ENCODE measurements around the gene OTUB1. TPM values are rescaled to one million over a fixed set of nuclear protein-coding genes. Genes with fewer than 3 reads are reported as not detected.

The OTUB1 gene
- total and polyA plus RNA-seq, 9 of the 15 experiments (the other 6 are each of a cell fraction or from before 2014, with no cell fraction given) = 29.5 to 134 (median 66.1) TPM

DNA sequence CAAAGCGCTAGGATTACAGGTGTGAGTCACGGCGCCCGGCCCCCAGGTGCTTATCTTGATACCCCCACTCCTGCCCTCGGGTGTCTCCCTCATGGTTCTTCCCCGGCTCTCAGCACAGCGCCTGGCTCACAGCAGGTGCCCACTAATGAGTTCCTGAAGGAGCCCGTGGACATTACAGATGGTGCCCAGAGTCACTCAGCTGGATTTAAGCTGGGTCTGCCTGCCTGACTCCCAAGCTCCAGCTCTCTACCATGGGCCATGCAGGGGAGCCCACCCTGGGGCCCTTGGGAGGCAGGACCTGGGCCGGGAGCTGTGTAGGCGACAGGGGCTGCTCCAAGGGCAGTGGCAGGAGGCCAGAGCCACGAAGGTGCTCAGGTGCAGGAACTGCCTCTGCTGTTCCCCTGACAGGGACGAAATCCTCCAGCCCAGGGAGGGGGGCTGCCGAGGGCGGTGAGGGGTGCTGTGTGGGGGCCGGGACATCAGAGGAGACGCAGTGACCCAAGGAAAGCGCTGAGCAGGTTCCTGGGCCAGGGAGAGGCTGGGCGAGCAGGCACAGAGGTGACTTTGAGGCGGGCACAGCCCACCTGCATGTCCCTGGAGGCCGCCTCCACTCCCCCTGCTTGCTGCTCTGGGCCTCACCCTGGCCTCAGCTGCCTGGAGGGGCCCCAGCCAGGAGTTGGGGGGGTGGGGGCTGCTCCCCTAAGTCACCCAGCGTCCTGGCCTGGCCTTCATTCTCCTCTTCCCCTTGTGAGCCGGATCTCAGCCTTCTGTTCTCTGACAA is 34.9 kb downstream of the OTUB1 start:
- no peak overlapping the region for H3K4me3 ChIP-seq
- H4K20me1 ChIP-seq (replicated peaks; ENCODE audit: control insufficient read depth, insufficient read depth, low read length) = peaks cover 52% of the 10 kb centered on the region
- FAIRE-seq (no peak), ATAC-seq (no peak; the same call in 2 of the 3 replicates), DNase-seq (ENCODE audit: extremely low read depth in 1 of 4, low spot score in 3 of 4) (no peak)
- H3K27ac ChIP-seq (ENCODE audit: extremely low read depth, low read depth, low read length) = no peak overlapping the region
- no peak overlapping the region for H3K4me2 ChIP-seq (ENCODE audit: insufficient read depth, low read length)
- H3K4me1 ChIP-seq (replicated peaks in 1 of 2; ENCODE audit: control insufficient read depth in 2 of 2, insufficient read depth in 2 of 2, low read length in 2 of 2) = peaks cover 0 to 39% of the 10 kb centered on the region in 2 experiments; a peak in 2 of 5 replicates
- H3K9me3 ChIP-seq (replicated peaks; ENCODE audit: control insufficient read depth, insufficient read depth, low read depth, low read length) = no peaks in the 10 kb centered on the region
- 42% methylated on average over 16 of the region's 22 CpGs for WGBS (ENCODE audit: insufficient coverage, low coverage, missing lambda C conversion rate)
- peak overlapping the region in 1 of 2 experiments; percentile 26; a peak in 1 of 4 replicates for H3K9ac ChIP-seq (ENCODE audit: insufficient read depth in 1 of 2, low read depth in 2 of 2, low read length in 2 of 2)
- H3K9me1 ChIP-seq (ENCODE audit: control insufficient read depth, insufficient read depth, low read length) = no peaks in the 10 kb centered on the region
- no peak overlapping the region for H2AFZ ChIP-seq (ENCODE audit: low read depth, low read length)
- in situ Hi-C loops (cut with MboI) (no loop called here), intact Hi-C loops (cut with micrococcal nuclease) (no loop called here)
- no peaks in the 10 kb centered on the region for H3K79me2 ChIP-seq (ENCODE audit: control insufficient read depth, insufficient read depth, low read length)
- POLR2A ChIA-PET = interaction anchor here (1.3 kb wide), 1 partner anchor 14 kb away, joined by 3 read pairs; no protein-coding TSS in a partner anchor
- TF ChIP-seq HNRNPL (IDR thresholded peaks at IDR 0.05; ENCODE audit: low read depth, low read length) (no peak), KLF16 (IDR thresholded peaks at IDR 0.05) (no peak), NFATC3 (IDR thresholded peaks at IDR 0.05) (no peak), ZNF75A (CRISPR knock-in tag; IDR thresholded peaks at IDR 0.05) (no peak), ETV1 (tag; conservative IDR thresholded peaks at IDR 0.05; ENCODE audit: low read depth) (no peak), PHB2 (IDR thresholded peaks at IDR 0.05; ENCODE audit: low read depth) (no peak)
- TF ChIP-seq, protein P1, sequence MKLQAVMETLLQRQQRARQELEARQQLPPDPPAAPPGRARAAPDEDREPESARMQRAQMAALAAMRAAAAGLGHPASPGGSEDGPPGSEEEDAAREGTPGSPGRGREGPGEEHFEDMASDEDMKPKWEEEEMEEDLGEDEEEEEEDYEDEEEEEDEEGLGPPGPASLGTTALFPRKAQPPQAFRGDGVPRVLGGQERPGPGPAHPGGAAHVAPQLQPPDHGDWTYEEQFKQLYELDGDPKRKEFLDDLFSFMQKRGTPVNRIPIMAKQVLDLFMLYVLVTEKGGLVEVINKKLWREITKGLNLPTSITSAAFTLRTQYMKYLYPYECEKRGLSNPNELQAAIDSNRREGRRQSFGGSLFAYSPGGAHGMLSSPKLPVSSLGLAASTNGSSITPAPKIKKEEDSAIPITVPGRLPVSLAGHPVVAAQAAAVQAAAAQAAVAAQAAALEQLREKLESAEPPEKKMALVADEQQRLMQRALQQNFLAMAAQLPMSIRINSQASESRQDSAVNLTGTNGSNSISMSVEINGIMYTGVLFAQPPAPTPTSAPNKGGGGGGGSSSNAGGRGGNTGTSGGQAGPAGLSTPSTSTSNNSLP (IDR thresholded peaks at IDR 0.05; ENCODE audit: borderline replicate concordance, low read depth, low read length) = no peak
- TF ChIP-seq, protein P2, sequence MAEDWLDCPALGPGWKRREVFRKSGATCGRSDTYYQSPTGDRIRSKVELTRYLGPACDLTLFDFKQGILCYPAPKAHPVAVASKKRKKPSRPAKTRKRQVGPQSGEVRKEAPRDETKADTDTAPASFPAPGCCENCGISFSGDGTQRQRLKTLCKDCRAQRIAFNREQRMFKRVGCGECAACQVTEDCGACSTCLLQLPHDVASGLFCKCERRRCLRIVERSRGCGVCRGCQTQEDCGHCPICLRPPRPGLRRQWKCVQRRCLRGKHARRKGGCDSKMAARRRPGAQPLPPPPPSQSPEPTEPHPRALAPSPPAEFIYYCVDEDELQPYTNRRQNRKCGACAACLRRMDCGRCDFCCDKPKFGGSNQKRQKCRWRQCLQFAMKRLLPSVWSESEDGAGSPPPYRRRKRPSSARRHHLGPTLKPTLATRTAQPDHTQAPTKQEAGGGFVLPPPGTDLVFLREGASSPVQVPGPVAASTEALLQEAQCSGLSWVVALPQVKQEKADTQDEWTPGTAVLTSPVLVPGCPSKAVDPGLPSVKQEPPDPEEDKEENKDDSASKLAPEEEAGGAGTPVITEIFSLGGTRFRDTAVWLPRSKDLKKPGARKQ (CRISPR knock-in tag; IDR thresholded peaks at IDR 0.05) = no peak
- TF ChIP-seq, protein P3, sequence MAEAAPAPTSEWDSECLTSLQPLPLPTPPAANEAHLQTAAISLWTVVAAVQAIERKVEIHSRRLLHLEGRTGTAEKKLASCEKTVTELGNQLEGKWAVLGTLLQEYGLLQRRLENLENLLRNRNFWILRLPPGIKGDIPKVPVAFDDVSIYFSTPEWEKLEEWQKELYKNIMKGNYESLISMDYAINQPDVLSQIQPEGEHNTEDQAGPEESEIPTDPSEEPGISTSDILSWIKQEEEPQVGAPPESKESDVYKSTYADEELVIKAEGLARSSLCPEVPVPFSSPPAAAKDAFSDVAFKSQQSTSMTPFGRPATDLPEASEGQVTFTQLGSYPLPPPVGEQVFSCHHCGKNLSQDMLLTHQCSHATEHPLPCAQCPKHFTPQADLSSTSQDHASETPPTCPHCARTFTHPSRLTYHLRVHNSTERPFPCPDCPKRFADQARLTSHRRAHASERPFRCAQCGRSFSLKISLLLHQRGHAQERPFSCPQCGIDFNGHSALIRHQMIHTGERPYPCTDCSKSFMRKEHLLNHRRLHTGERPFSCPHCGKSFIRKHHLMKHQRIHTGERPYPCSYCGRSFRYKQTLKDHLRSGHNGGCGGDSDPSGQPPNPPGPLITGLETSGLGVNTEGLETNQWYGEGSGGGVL (CRISPR knock-in tag; IDR thresholded peaks at IDR 0.05) = no peak
- no peaks in the 10 kb centered on the region for H3K36me3 ChIP-seq (ENCODE audit: control insufficient read depth, insufficient read depth, low read length)
- BruUV-seq (replicated peaks) = no TSS peak
- CTCF ChIA-PET (ENCODE audit: low intra/inter-chr PET ratio) = no interaction called here
- peaks cover 0 to 4% of the 10 kb centered on the region in 2 experiments; a peak in 1 of 5 replicates for H3K27me3 ChIP-seq (ENCODE audit: control insufficient read depth in 2 of 2, insufficient read depth in 2 of 2, low read length in 2 of 2)

Data from K562 (cell line).